Measurements from ENCODE around the gene IGSF21.

DNA sequence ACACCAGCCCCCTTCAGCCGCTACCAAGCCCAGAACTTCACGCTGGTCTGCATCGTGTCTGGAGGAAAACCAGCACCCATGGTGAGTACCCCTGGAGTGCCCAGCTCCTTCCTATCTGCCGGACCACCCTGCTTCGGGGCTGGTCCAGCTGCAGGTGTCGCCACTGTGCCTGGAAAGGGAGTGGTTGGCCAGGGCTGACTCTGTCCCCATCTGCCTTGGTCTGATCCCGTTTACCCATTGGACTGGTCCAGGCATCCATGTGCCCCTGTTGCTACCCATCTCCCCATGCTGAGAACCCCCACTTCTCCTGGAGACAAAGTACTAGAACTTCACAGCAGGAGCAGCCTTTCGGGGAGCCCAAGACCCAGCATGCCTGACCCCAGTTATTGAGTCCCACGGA is 254.6 kb downstream of the IGSF21 start:
- TF ChIP-seq, protein P1, sequence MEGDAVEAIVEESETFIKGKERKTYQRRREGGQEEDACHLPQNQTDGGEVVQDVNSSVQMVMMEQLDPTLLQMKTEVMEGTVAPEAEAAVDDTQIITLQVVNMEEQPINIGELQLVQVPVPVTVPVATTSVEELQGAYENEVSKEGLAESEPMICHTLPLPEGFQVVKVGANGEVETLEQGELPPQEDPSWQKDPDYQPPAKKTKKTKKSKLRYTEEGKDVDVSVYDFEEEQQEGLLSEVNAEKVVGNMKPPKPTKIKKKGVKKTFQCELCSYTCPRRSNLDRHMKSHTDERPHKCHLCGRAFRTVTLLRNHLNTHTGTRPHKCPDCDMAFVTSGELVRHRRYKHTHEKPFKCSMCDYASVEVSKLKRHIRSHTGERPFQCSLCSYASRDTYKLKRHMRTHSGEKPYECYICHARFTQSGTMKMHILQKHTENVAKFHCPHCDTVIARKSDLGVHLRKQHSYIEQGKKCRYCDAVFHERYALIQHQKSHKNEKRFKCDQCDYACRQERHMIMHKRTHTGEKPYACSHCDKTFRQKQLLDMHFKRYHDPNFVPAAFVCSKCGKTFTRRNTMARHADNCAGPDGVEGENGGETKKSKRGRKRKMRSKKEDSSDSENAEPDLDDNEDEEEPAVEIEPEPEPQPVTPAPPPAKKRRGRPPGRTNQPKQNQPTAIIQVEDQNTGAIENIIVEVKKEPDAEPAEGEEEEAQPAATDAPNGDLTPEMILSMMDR (IDR thresholded peaks at IDR 0.05): no peak
- TF ChIP-seq POLR2A (IDR thresholded peaks at IDR 0.05): no peak
